ENCODE results near the gene SHF.
A peak's percentile ranks its signal among the peaks of the same experiment; 100 is the strongest.

DNA sequence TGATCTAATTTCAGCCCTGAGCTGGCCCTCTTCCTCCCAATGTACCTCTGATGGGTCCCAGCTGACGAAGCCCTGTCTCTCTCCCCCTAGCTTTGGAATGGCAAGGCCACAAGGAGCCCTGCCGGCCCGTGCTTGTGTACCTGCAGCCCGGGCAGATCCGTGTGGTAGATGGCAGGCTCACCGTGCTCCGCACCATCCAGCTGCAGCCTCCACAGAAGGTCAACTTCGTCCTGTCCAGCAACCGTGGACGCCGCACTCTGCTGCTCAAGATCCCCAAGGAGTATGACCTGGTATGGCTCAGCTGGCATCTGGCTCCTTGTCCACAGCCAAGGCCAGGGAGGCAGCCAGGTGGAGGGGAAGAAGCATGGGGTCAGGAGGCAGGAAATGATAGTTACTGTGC is 43.8 kb downstream of the SHF start:
- TF ChIP-seq, protein P1, sequence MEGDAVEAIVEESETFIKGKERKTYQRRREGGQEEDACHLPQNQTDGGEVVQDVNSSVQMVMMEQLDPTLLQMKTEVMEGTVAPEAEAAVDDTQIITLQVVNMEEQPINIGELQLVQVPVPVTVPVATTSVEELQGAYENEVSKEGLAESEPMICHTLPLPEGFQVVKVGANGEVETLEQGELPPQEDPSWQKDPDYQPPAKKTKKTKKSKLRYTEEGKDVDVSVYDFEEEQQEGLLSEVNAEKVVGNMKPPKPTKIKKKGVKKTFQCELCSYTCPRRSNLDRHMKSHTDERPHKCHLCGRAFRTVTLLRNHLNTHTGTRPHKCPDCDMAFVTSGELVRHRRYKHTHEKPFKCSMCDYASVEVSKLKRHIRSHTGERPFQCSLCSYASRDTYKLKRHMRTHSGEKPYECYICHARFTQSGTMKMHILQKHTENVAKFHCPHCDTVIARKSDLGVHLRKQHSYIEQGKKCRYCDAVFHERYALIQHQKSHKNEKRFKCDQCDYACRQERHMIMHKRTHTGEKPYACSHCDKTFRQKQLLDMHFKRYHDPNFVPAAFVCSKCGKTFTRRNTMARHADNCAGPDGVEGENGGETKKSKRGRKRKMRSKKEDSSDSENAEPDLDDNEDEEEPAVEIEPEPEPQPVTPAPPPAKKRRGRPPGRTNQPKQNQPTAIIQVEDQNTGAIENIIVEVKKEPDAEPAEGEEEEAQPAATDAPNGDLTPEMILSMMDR (IDR thresholded peaks at IDR 0.05), result no peak
- TF ChIP-seq POLR2A (IDR thresholded peaks at IDR 0.05) (peak in 1 of 4 donors; percentile 24), EP300 (IDR thresholded peaks at IDR 0.05) (no peak)
